Measurements from ENCODE around the gene SREBF1.

Gene SREBF1

GRCh38 chr17:17830269-17830567 lies 6.6 kb downstream of the SREBF1 start:
- Mint-ChIP-seq H3K9me3 (no peaks in the 10 kb centered on the region), H3K36me3 (ENCODE audit: low read depth) (peaks cover 43% of the 10 kb centered on the region), H3K27me3 (ENCODE audit: low read depth) (no peaks in the 10 kb centered on the region), H3K4me1 (ENCODE audit: low read depth) (peaks cover 53% of the 10 kb centered on the region), H3K27ac (no peak overlapping the region), H3K4me3 (no peak overlapping the region)
- no peak for DNase-seq (ENCODE audit: low spot score)

- no peaks in the 10 kb centered on the region for H3K9me3 Mint-ChIP-seq
- peaks cover 32% of the 10 kb centered on the region for H3K36me3 Mint-ChIP-seq (ENCODE audit: low read depth)
- H3K4me1 Mint-ChIP-seq (ENCODE audit: low read depth): peaks cover 49% of the 10 kb centered on the region
- peak overlapping the region; percentile 38 for H3K4me3 Mint-ChIP-seq
- H3K27me3 Mint-ChIP-seq (ENCODE audit: low read depth): no peaks in the 10 kb centered on the region
- no peak for DNase-seq (ENCODE audit: low spot score)
- peak overlapping the region; percentile 82 for H3K27ac Mint-ChIP-seq
Measured at GRCh38 chr17:17827826-17828621, 8.8 kb downstream of the SREBF1 start.

GRCh38 chr17:17826942-17827785 lies 9.6 kb downstream of the SREBF1 start:
- H3K36me3 Mint-ChIP-seq (ENCODE audit: low read depth): peaks cover 36% of the 10 kb centered on the region
- H3K27ac Mint-ChIP-seq: peak overlapping the region; percentile 88
- H3K4me3 Mint-ChIP-seq: peak overlapping the region; percentile 67
- no peaks in the 10 kb centered on the region for H3K9me3 Mint-ChIP-seq
- no peak for DNase-seq (ENCODE audit: low spot score)
- H3K27me3 Mint-ChIP-seq (ENCODE audit: low read depth): no peaks in the 10 kb centered on the region
- H3K4me1 Mint-ChIP-seq (ENCODE audit: low read depth): peaks cover 50% of the 10 kb centered on the region

GRCh38 chr17:17826342-17826713 lies 10.5 kb downstream of the SREBF1 start:
- Mint-ChIP-seq H3K27me3 (ENCODE audit: low read depth) (no peaks in the 10 kb centered on the region), H3K9me3 (no peaks in the 10 kb centered on the region), H3K36me3 (ENCODE audit: low read depth) (peaks cover 34% of the 10 kb centered on the region), H3K4me3 (peak overlapping the region; percentile 67), H3K27ac (peak overlapping the region; percentile 88), H3K4me1 (ENCODE audit: low read depth) (peaks cover 57% of the 10 kb centered on the region)
- DNase-seq (ENCODE audit: low spot score): no peak

- peaks cover 39% of the 10 kb centered on the region for H3K36me3 Mint-ChIP-seq (ENCODE audit: low read depth)
- peak overlapping the region; percentile 78 for H3K4me3 Mint-ChIP-seq
- H3K27me3 Mint-ChIP-seq (ENCODE audit: low read depth): no peaks in the 10 kb centered on the region
- H3K27ac Mint-ChIP-seq: peak overlapping the region; percentile 88
- no peak for DNase-seq (ENCODE audit: low spot score)
- no peaks in the 10 kb centered on the region for H3K9me3 Mint-ChIP-seq
- peaks cover 62% of the 10 kb centered on the region for H3K4me1 Mint-ChIP-seq (ENCODE audit: low read depth)
Measured at GRCh38 chr17:17824783-17825614, 11.8 kb downstream of the SREBF1 start.

- no peaks in the 10 kb centered on the region for H3K9me3 Mint-ChIP-seq
- DNase-seq (ENCODE audit: low spot score): no peak
- peak overlapping the region; percentile 88 for H3K27ac Mint-ChIP-seq
- peaks cover 43% of the 10 kb centered on the region for H3K36me3 Mint-ChIP-seq (ENCODE audit: low read depth)
- peaks cover 65% of the 10 kb centered on the region for H3K4me1 Mint-ChIP-seq (ENCODE audit: low read depth)
- H3K27me3 Mint-ChIP-seq (ENCODE audit: low read depth): no peaks in the 10 kb centered on the region
- H3K4me3 Mint-ChIP-seq: peak overlapping the region; percentile 78
Measured at GRCh38 chr17:17824119-17824782, 12.5 kb downstream of the SREBF1 start.

- Mint-ChIP-seq H3K9me3 (no peaks in the 10 kb centered on the region), H3K4me3 (peak overlapping the region; percentile 86), H3K27ac (peak overlapping the region; percentile 88), H3K4me1 (ENCODE audit: low read depth) (peaks cover 67% of the 10 kb centered on the region), H3K27me3 (ENCODE audit: low read depth) (no peaks in the 10 kb centered on the region), H3K36me3 (ENCODE audit: low read depth) (peaks cover 49% of the 10 kb centered on the region)
- peak; percentile 86 for DNase-seq (ENCODE audit: low spot score)
Measured at GRCh38 chr17:17823433-17824118, 13.2 kb downstream of the SREBF1 start.

GRCh38 chr17:17822616-17823015 lies 14.2 kb downstream of the SREBF1 start:
- H3K27me3 Mint-ChIP-seq (ENCODE audit: low read depth): no peaks in the 10 kb centered on the region
- no peaks in the 10 kb centered on the region for H3K9me3 Mint-ChIP-seq
- peak overlapping the region; percentile 79 for H3K27ac Mint-ChIP-seq
- peak overlapping the region; percentile 86 for H3K4me3 Mint-ChIP-seq
- no peak for DNase-seq (ENCODE audit: low spot score)
- peaks cover 68% of the 10 kb centered on the region for H3K4me1 Mint-ChIP-seq (ENCODE audit: low read depth)
- H3K36me3 Mint-ChIP-seq (ENCODE audit: low read depth): peaks cover 50% of the 10 kb centered on the region

- H3K4me3 Mint-ChIP-seq: peak overlapping the region; percentile 86
- H3K4me1 Mint-ChIP-seq (ENCODE audit: low read depth): peaks cover 67% of the 10 kb centered on the region
- DNase-seq (ENCODE audit: low spot score): no peak
- H3K27me3 Mint-ChIP-seq (ENCODE audit: low read depth): no peaks in the 10 kb centered on the region
- no peaks in the 10 kb centered on the region for H3K9me3 Mint-ChIP-seq
- H3K27ac Mint-ChIP-seq: peak overlapping the region; percentile 79
- peaks cover 52% of the 10 kb centered on the region for H3K36me3 Mint-ChIP-seq (ENCODE audit: low read depth)
Measured at GRCh38 chr17:17822189-17822588, 14.6 kb downstream of the SREBF1 start.

- Mint-ChIP-seq H3K4me3 (peak overlapping the region; percentile 86), H3K4me1 (ENCODE audit: low read depth) (peaks cover 52% of the 10 kb centered on the region), H3K27ac (peak overlapping the region; percentile 79), H3K36me3 (ENCODE audit: low read depth) (peaks cover 53% of the 10 kb centered on the region), H3K27me3 (ENCODE audit: low read depth) (no peaks in the 10 kb centered on the region), H3K9me3 (no peaks in the 10 kb centered on the region)
- no peak for DNase-seq (ENCODE audit: low spot score)
Measured at GRCh38 chr17:17820463-17821158, 16.2 kb downstream of the SREBF1 start.

GRCh38 chr17:17820046-17820445 lies 16.7 kb downstream of the SREBF1 start:
- Mint-ChIP-seq H3K4me3 (peak overlapping the region; percentile 86), H3K27ac (peak overlapping the region; percentile 81), H3K9me3 (no peaks in the 10 kb centered on the region), H3K36me3 (ENCODE audit: low read depth) (peaks cover 57% of the 10 kb centered on the region), H3K4me1 (ENCODE audit: low read depth) (peaks cover 50% of the 10 kb centered on the region), H3K27me3 (ENCODE audit: low read depth) (no peaks in the 10 kb centered on the region)
- DNase-seq (ENCODE audit: low spot score): no peak

- Mint-ChIP-seq H3K4me3 (peak overlapping the region; percentile 86), H3K27me3 (ENCODE audit: low read depth) (no peaks in the 10 kb centered on the region), H3K9me3 (no peaks in the 10 kb centered on the region), H3K4me1 (ENCODE audit: low read depth) (peaks cover 46% of the 10 kb centered on the region), H3K27ac (peak overlapping the region; percentile 81), H3K36me3 (ENCODE audit: low read depth) (peaks cover 59% of the 10 kb centered on the region)
- peak; percentile 84 for DNase-seq (ENCODE audit: low spot score)
Measured at GRCh38 chr17:17819561-17819995, 17.2 kb downstream of the SREBF1 start.
